HepG2 (cell line): ENCODE data around the gene GATC. TPM values are rescaled to one million over a fixed set of nuclear protein-coding genes. Genes with fewer than 3 reads are reported as not detected.

ENCODE experiments used
- AHR ChIP-seq: IDR thresholded peaks from 2 replicates; pipeline ENCODE4 v1.6.1; 2018; ENCODE audit warnings: missing genetic modification reagents, missing compliant biosample characterization
- ATM ChIP-seq: fragments of 450-650 bp; IDR thresholded peaks from 2 replicates; pipeline ENCODE4 v1.7.1; 2017; ENCODE audit warnings: mild to moderate bottlenecking, borderline replicate concordance
- CCDC6 ChIP-seq: sonication (generic); formaldehyde crosslinking; IDR thresholded peaks from 2 replicates; pipeline ENCODE4 v1.8.1; 2022; ENCODE audit warnings: mild to moderate bottlenecking, missing genetic modification reagents, moderate library complexity
- HNF4G ChIP-seq, 2 experiments: sonication (generic) in 1 of 2; formaldehyde crosslinking in 1 of 2; IDR thresholded peaks; 2 replicates each; pipeline versions ENCODE4 v1.4.0 to v1.6.1; 2011 to 2020; ENCODE audit warnings: borderline replicate concordance in 2 of 2, low read depth in 2 of 2, mild to moderate bottlenecking in 2 of 2, low read length in 1 of 2, missing genetic modification reagents in 1 of 2, moderate library complexity in 1 of 2
- HOXA9 ChIP-seq: sonication (generic); formaldehyde crosslinking; IDR thresholded peaks from 2 replicates; pipeline ENCODE4 v1.8.1; 2022; ENCODE audit warnings: missing genetic modification reagents, mild to moderate bottlenecking, moderate library complexity, borderline replicate concordance
- KLF16 ChIP-seq, 2 experiments: sonication (generic) in 1 of 2; formaldehyde crosslinking in 1 of 2; IDR thresholded peaks; 2 replicates each; pipeline versions ENCODE4 v1.6.1 to v1.8.0; 2016 to 2023; ENCODE audit warnings: missing genetic modification reagents in 2 of 2, missing compliant biosample characterization in 1 of 2
- KMT2B ChIP-seq: IDR thresholded peaks from 2 replicates; pipeline ENCODE4 v1.6.1; 2016; ENCODE audit warnings: missing genetic modification reagents, missing compliant biosample characterization
- MIXL1 ChIP-seq: IDR thresholded peaks from 2 replicates; pipeline ENCODE4 v1.6.1; 2016
- PHF21A ChIP-seq: sonication (generic); formaldehyde crosslinking; IDR thresholded peaks from 2 replicates; pipeline ENCODE4 v1.5.0; 2020; ENCODE audit warnings: mild to moderate bottlenecking, missing genetic modification reagents
- PRMT3 ChIP-seq: sonication (generic); formaldehyde crosslinking; IDR thresholded peaks from 2 replicates; pipeline ENCODE4 v1.8.1; 2022; ENCODE audit warnings: low read depth, mild to moderate bottlenecking, moderate library complexity, missing genetic modification reagents, borderline replicate concordance
- RARA ChIP-seq: IDR thresholded peaks from 2 replicates; pipeline ENCODE4 v1.6.1; 2016; ENCODE audit warnings: missing genetic modification reagents, missing compliant biosample characterization
- RBM39 ChIP-seq: fragments of 200-400 bp; formaldehyde crosslinking; IDR thresholded peaks from one replicate; pipeline ENCODE4 v1.6.1; 2018; ENCODE audit warnings: antibody characterized with exemption, mild to moderate bottlenecking, low read depth, low read length; ENCODE audit not compliant: poor library complexity, severe bottlenecking
- SNAPC2 ChIP-seq: sonication (generic); formaldehyde crosslinking; IDR thresholded peaks from 2 replicates; pipeline ENCODE4 v1.8.1; 2022; ENCODE audit warnings: mild to moderate bottlenecking, missing genetic modification reagents
- SOX5 ChIP-seq: IDR thresholded peaks from 2 replicates; pipeline ENCODE4 v1.6.1; 2016; ENCODE audit warnings: borderline replicate concordance
- ZIK1 ChIP-seq: sonication (generic); formaldehyde crosslinking; IDR thresholded peaks from 2 replicates; pipeline ENCODE4 v1.5.0; 2020; ENCODE audit warnings: mild to moderate bottlenecking, low read depth, missing genetic modification reagents, borderline replicate concordance
- ZNF253 ChIP-seq: sonication (generic); formaldehyde crosslinking; IDR thresholded peaks from 2 replicates; pipeline ENCODE4 v1.8.0; 2022; ENCODE audit warnings: mild to moderate bottlenecking, missing genetic modification reagents, borderline replicate concordance
- ZNF282 ChIP-seq: fragments of 450-650 bp; IDR thresholded peaks from 2 replicates; pipeline ENCODE4 v1.6.1; 2018; ENCODE audit not compliant: partially characterized antibody
- ZNF460 ChIP-seq: sonication (generic); formaldehyde crosslinking; IDR thresholded peaks from 2 replicates; pipeline ENCODE4 v1.5.1; 2020; ENCODE audit warnings: missing genetic modification reagents, mild to moderate bottlenecking, borderline replicate concordance
- ZNF747 ChIP-seq: sonication (generic); formaldehyde crosslinking; IDR thresholded peaks from 2 replicates; pipeline ENCODE4 v1.8.1; 2023; ENCODE audit warnings: missing genetic modification reagents, mild to moderate bottlenecking, borderline replicate concordance
- polyA plus RNA-seq, 8 experiments: library from polyadenylated mRNA; depleted of rRNA in 3 of 8; stranded (reverse) in 7 of 8; unstranded in 1 of 8; fragments of >200 nt; fragmentation: Illumina TruSeq in 4 of 8; extraction: Trizol in 4 of 8; gene quantifications; 2 replicates each; pipeline versions ENCODE4 v1.2.1 to v1.2.3, GENCODE V29; 2011 to 2016; ENCODE audit warnings: low read depth in 4 of 8, missing spikeins in 1 of 8, mixed read lengths in 1 of 8; ENCODE audit not compliant: insufficient read depth in 1 of 8
- total RNA-seq, 5 experiments: library from RNA; depleted of rRNA; stranded (reverse); fragments of >200 nt; fragmentation: Illumina TruSeq; extraction: Trizol; gene quantifications; 2 replicates each; pipeline ENCODE4 v1.2.3, GENCODE V29; 2016; ENCODE audit warnings: low read depth in 1 of 5
- TF ChIP-seq, protein P1 (sequence below): sonication (generic); formaldehyde crosslinking; IDR thresholded peaks from 2 replicates; pipeline ENCODE4 v1.9.0; 2021; ENCODE audit warnings: missing genetic modification reagents, mild to moderate bottlenecking, borderline replicate concordance
- TF ChIP-seq, protein P2 (sequence below): sonication (generic); formaldehyde crosslinking; IDR thresholded peaks from 2 replicates; pipeline ENCODE4 v1.4.0; 2020; ENCODE audit warnings: mild to moderate bottlenecking, missing genetic modification reagents
- TF ChIP-seq, protein P3 (sequence below): sonication (generic); formaldehyde crosslinking; IDR thresholded peaks from 2 replicates; pipeline ENCODE4 v1.4.0; 2020; ENCODE audit warnings: missing genetic modification reagents
- TF ChIP-seq, protein P4 (sequence below): sonication (generic); formaldehyde crosslinking; IDR thresholded peaks from 2 replicates; pipeline ENCODE4 v1.4.0; 2020; ENCODE audit warnings: missing genetic modification reagents
- TF ChIP-seq, protein P5 (sequence below): sonication (generic); formaldehyde crosslinking; IDR thresholded peaks from 2 replicates; pipeline ENCODE4 v1.4.0; 2020; ENCODE audit warnings: missing genetic modification reagents

Gene GATC
- total and polyA plus RNA-seq, 2 of the 13 experiments (the other 11 are each of a cell fraction or from before 2014, with no cell fraction given) = 17.7 to 29.7 TPM

DNA sequence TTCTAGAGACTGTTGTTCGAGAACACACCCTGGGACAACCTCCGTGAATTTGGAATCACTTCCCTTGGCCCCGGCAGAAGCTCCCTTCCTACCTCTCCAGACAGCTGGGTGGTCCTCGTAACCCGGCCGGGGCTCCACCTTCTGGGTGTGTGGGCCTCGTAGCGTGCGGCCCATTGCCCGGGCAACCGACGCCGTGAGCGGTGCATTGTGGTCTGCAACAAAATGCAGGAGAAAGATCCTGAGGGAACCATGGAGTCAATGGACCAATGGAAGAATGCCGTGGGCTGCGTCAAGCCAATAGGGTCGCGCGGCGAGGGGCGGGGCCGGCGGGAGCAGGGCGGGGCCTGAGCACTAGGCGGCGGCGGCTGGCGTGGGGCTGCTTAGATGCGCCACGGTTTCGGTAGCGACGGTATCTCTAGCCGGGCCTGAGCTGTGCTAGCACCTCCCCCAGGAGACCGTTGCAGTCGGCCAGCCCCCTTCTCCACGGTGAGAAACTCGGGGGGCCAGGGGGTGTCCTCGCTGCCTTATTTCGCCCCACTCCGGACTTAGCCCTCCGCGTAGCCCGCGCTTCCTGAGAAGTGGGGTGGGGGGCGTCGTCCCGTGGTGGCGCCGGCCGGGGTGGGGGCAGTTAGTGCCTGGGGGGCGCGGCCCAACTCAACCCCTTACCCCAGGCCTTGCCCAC, 49.6 kb downstream of the GATC start, which contains the start of gene DYNLL1 (continued):
- TF ChIP-seq, protein P1, sequence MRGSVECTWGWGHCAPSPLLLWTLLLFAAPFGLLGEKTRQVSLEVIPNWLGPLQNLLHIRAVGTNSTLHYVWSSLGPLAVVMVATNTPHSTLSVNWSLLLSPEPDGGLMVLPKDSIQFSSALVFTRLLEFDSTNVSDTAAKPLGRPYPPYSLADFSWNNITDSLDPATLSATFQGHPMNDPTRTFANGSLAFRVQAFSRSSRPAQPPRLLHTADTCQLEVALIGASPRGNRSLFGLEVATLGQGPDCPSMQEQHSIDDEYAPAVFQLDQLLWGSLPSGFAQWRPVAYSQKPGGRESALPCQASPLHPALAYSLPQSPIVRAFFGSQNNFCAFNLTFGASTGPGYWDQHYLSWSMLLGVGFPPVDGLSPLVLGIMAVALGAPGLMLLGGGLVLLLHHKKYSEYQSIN (CRISPR knock-in tag) = no peak
- 0 out of 2 replicates have a peak, but pooled peaks have one; percentile 41 for TF ChIP-seq SNAPC2
- 0 out of 2 replicates have a peak, but pooled peaks have one; percentile 7 for TF ChIP-seq RARA (CRISPR knock-in tag)
- no peak for TF ChIP-seq PRMT3 (CRISPR knock-in tag)
- no peak for TF ChIP-seq HOXA9 (CRISPR knock-in tag)
- no peak for TF ChIP-seq ZNF282
- no peak; the same call in 1 of the 2 replicates for TF ChIP-seq SOX5 (CRISPR knock-in tag)
- TF ChIP-seq CCDC6 (CRISPR knock-in tag) = no peak
- 0 out of 2 replicates have a peak, but pooled peaks have one; percentile 19 for TF ChIP-seq MIXL1 (CRISPR knock-in tag)
- TF ChIP-seq, protein P2, sequence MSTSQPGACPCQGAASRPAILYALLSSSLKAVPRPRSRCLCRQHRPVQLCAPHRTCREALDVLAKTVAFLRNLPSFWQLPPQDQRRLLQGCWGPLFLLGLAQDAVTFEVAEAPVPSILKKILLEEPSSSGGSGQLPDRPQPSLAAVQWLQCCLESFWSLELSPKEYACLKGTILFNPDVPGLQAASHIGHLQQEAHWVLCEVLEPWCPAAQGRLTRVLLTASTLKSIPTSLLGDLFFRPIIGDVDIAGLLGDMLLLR (CRISPR knock-in tag) = no peak; the same call in 1 of the 2 replicates
- TF ChIP-seq, protein P3, sequence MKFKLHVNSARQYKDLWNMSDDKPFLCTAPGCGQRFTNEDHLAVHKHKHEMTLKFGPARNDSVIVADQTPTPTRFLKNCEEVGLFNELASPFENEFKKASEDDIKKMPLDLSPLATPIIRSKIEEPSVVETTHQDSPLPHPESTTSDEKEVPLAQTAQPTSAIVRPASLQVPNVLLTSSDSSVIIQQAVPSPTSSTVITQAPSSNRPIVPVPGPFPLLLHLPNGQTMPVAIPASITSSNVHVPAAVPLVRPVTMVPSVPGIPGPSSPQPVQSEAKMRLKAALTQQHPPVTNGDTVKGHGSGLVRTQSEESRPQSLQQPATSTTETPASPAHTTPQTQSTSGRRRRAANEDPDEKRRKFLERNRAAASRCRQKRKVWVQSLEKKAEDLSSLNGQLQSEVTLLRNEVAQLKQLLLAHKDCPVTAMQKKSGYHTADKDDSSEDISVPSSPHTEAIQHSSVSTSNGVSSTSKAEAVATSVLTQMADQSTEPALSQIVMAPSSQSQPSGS (CRISPR knock-in tag) = 0 out of 2 replicates have a peak, but pooled peaks have one; percentile 47
- peak; percentile 75; the same call in 1 of the 2 replicates for TF ChIP-seq ZIK1 (CRISPR knock-in tag)
- TF ChIP-seq KLF16 (CRISPR knock-in tag; IDR thresholded peaks at IDR 0.05) = peak in 1 of 2 experiments; percentile 70; a peak in 2 of 4 replicates
- peak; percentile 74 for TF ChIP-seq PHF21A (CRISPR knock-in tag)
- peak; percentile 65 for TF ChIP-seq KMT2B (CRISPR knock-in tag)
- TF ChIP-seq RBM39 = peak; percentile 92
- TF ChIP-seq, protein P4, sequence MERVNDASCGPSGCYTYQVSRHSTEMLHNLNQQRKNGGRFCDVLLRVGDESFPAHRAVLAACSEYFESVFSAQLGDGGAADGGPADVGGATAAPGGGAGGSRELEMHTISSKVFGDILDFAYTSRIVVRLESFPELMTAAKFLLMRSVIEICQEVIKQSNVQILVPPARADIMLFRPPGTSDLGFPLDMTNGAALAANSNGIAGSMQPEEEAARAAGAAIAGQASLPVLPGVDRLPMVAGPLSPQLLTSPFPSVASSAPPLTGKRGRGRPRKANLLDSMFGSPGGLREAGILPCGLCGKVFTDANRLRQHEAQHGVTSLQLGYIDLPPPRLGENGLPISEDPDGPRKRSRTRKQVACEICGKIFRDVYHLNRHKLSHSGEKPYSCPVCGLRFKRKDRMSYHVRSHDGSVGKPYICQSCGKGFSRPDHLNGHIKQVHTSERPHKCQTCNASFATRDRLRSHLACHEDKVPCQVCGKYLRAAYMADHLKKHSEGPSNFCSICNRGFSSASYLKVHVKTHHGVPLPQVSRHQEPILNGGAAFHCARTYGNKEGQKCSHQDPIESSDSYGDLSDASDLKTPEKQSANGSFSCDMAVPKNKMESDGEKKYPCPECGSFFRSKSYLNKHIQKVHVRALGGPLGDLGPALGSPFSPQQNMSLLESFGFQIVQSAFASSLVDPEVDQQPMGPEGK (CRISPR knock-in tag) = peak; percentile 82; the same call in 1 of the 2 replicates
- 0 out of 2 replicates have a peak, but pooled peaks have one; percentile 26 for TF ChIP-seq ZNF253 (CRISPR knock-in tag)
- TF ChIP-seq HNF4G (IDR thresholded peaks at IDR 0.05; ENCODE audit: borderline replicate concordance, low read depth, low read length) = 0 out of 2 replicates have a peak, but pooled peaks have one; percentile 9
- TF ChIP-seq HNF4G (CRISPR knock-in tag; IDR thresholded peaks at IDR 0.05; ENCODE audit: borderline replicate concordance, low read depth) = no peak
- 0 out of 2 replicates have a peak, but pooled peaks have one; percentile 47 for TF ChIP-seq ZNF747 (CRISPR knock-in tag)
- TF ChIP-seq ATM = no peak
- TF ChIP-seq AHR (CRISPR knock-in tag) = peak; percentile 90
- TF ChIP-seq, protein P5, sequence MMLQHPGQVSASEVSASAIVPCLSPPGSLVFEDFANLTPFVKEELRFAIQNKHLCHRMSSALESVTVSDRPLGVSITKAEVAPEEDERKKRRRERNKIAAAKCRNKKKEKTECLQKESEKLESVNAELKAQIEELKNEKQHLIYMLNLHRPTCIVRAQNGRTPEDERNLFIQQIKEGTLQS (CRISPR knock-in tag) = no peak
- TF ChIP-seq ZNF460 = no peak
